ENCODE results near the gene HMCN2. TPM values are rescaled to one million over a fixed set of nuclear protein-coding genes. Genes with fewer than 3 reads are reported as not detected.

The HMCN2 gene
- total RNA-seq, 1 experiment from 2014 or later: 8.6 TPM

GRCh38 chr9:130395810-130396435, 130.4 kb downstream of the HMCN2 start:
- Histone ChIP-seq H4K20me1 (ENCODE audit: control insufficient read depth, insufficient read depth, insufficient read length) (no peaks in the 10 kb centered on the region), H3K4me2 (ENCODE audit: insufficient read depth, insufficient read length, low read length) (no peak overlapping the region), H2AFZ (ENCODE audit: low read length) (no peak overlapping the region), H2BK5ac (ENCODE audit: insufficient read length, low read length) (no peak overlapping the region), H3K79me2 (ENCODE audit: insufficient read depth, low read length) (no peaks in the 10 kb centered on the region), H3K23me2 (ENCODE audit: insufficient read length, low read depth, low read length, poor library complexity, severe bottlenecking) (no peaks in the 10 kb centered on the region), H4K5ac (ENCODE audit: insufficient read length, low read depth, low read length) (no peak overlapping the region), H2BK20ac (ENCODE audit: low read depth, low read length, poor library complexity, severe bottlenecking) (no peak overlapping the region), H3K27me3 (ENCODE audit: insufficient read depth, low read length) (no peaks in the 10 kb centered on the region), H3K9ac (ENCODE audit: extremely low read depth, insufficient read length, low read length) (no peak overlapping the region), H3K18ac (ENCODE audit: insufficient read length, low read depth, low read length) (no peak overlapping the region), H3K23ac (ENCODE audit: insufficient read length, low read depth, low read length) (no peak overlapping the region), H4K91ac (ENCODE audit: insufficient read length, low read depth, low read length) (no peak overlapping the region), H3K4ac (ENCODE audit: low read depth, low read length) (no peak overlapping the region), H3T11ph (ENCODE audit: low read length) (no peak overlapping the region), H3K27ac (ENCODE audit: insufficient read length, low read depth, low read length) (no peak overlapping the region), H2AK5ac (ENCODE audit: insufficient read length, low read length) (no peak overlapping the region), H2BK15ac (ENCODE audit: low read depth, low read length) (no peak overlapping the region), H3K14ac (ENCODE audit: insufficient read depth, low read length) (no peak overlapping the region), H3K79me1 (ENCODE audit: insufficient read depth, low read depth, low read length, poor library complexity, severe bottlenecking) (no peaks in the 10 kb centered on the region), H2BK12ac (ENCODE audit: insufficient read length, low read depth, low read length) (no peak overlapping the region), H3K56ac (ENCODE audit: insufficient read length, low read depth, low read length) (no peak overlapping the region), H2BK120ac (ENCODE audit: low read depth, low read length, poor library complexity, severe bottlenecking) (no peak overlapping the region), H3K9me3 (ENCODE audit: control insufficient read depth, low read depth, low read length) (no peaks in the 10 kb centered on the region), H4K8ac (replicated peaks; ENCODE audit: insufficient read length, low read depth, low read length) (no peak overlapping the region), H3K4me1 (ENCODE audit: insufficient read depth, low read length) (no peaks in the 10 kb centered on the region)
- DNase-seq: no peak
- no peak for TF ChIP-seq CTCF (conservative IDR thresholded peaks at IDR 0.05)
- H3K36me3 Mint-ChIP-seq (ENCODE audit: insufficient read depth in 1 of 3, low read depth in 3 of 3): peaks cover 4 to 23% (median 11%) of the 10 kb centered on the region in 3 experiments
- H3K9me3 Mint-ChIP-seq: no peaks in the 10 kb centered on the region; a peak in 1 of 5 replicates
- H3K27me3 Mint-ChIP-seq (ENCODE audit: low read depth): no peaks in the 10 kb centered on the region
- H3K27ac Mint-ChIP-seq: no peak overlapping the region
- WGBS (ENCODE audit: extremely low coverage, insufficient read length, low lambda C conversion rate): no CpG with 5 or more reads among the region's 26 CpGs
- H3K4me3 Mint-ChIP-seq: no peak overlapping the region
- peaks cover 8 to 13% of the 10 kb centered on the region in 2 experiments; a peak in 3 of 4 replicates for H3K4me1 Mint-ChIP-seq

Measured in H9 (cell line).